Urinary bladder (tissue), 4 donors: ENCODE measurements around the gene CDO1. TPM values are rescaled to one million over a fixed set of nuclear protein-coding genes. Genes with fewer than 3 reads are reported as not detected.
"Not testable (repeated sequence)": the region's sequence is repeated elsewhere in the genome, so short reads cannot be mapped to it uniquely, and the experiment has no call there.

ENCODE experiments used
- DNase-seq: peaks from one replicate; pipeline ENCODE4 v3.0.0-alpha.2; 2015; ENCODE audit errors: extremely low spot score
- H3K27ac ChIP-seq: one replicate; pipeline ENCODE4 v1.5.1; 2013; ENCODE audit warnings: low read depth, mild to moderate bottlenecking, moderate library complexity
- H3K36me3 ChIP-seq: one replicate; pipeline ENCODE4 v1.6.1; 2013; ENCODE audit warnings: mild to moderate bottlenecking, moderate library complexity; ENCODE audit not compliant: insufficient read depth
- H3K4me1 ChIP-seq: one replicate; pipeline ENCODE4 v1.6.1; 2013; ENCODE audit warnings: mild to moderate bottlenecking, moderate library complexity; ENCODE audit not compliant: insufficient read depth
- H3K4me3 ChIP-seq: one replicate; pipeline ENCODE4 v1.5.1; 2013; ENCODE audit warnings: low read depth, low read length
- WGBS: extraction: QIAGEN DNeasy Blood & Tissue Kit; methylation state at CpG from one replicate; pipeline ENCODE4 v1.1.7; 2013; 5-methylcytosine and 5-hydroxymethylcytosine counted together
- polyA plus RNA-seq: library from polyadenylated mRNA; stranded (reverse); fragments of 200-250 nt; gene quantifications from one replicate; pipeline ENCODE4 v1.2.3, GENCODE V29; 2013
- total RNA-seq: library from RNA; depleted of rRNA; stranded (reverse); fragments of >200 nt; gene quantifications from one replicate; pipeline ENCODE4 v1.2.3, GENCODE V29; 2014
- donor health status: healthy with polysubstance abuse.
- donor health status: healthy.

The CDO1 gene
- total and polyA plus RNA-seq, 2 donors = 18.2 to 21.1 TPM

- DNase-seq = no peak
- no peaks in the 10 kb centered on the region for H3K36me3 ChIP-seq
- H3K4me1 ChIP-seq = no peaks in the 10 kb centered on the region
- H3K4me3 ChIP-seq = peak overlapping the region; percentile 45
- 33% methylated on average over 21 of the region's 21 CpGs for WGBS
- no peak overlapping the region for H3K27ac ChIP-seq
These were observed 1.3 kb downstream of the CDO1 start for GRCh38 chr5:115815006-115815692.

GRCh38 chr5:115813719-115814118 is 2.7 kb downstream of the CDO1 start:
- DNase-seq = no peak
- H3K4me1 ChIP-seq = no peaks in the 10 kb centered on the region
- H3K4me3 ChIP-seq = no peak overlapping the region
- no peak overlapping the region for H3K27ac ChIP-seq
- no peaks in the 10 kb centered on the region for H3K36me3 ChIP-seq
- 88% methylated on average over 5 of the region's 5 CpGs for WGBS

- Histone ChIP-seq H3K36me3 (no peaks in the 10 kb centered on the region), H3K4me1 (no peaks in the 10 kb centered on the region), H3K4me3 (no peak overlapping the region), H3K27ac (no peak overlapping the region)
- WGBS = 55% methylated on average over 1 of the region's 1 CpG
- DNase-seq = no peak
These were observed 4.1 kb downstream of the CDO1 start for GRCh38 chr5:115812372-115812771.

- no peak for DNase-seq
- no peak overlapping the region for H3K27ac ChIP-seq
- H3K36me3 ChIP-seq = no peaks in the 10 kb centered on the region
- H3K4me3 ChIP-seq = no peak overlapping the region
- no peaks in the 10 kb centered on the region for H3K4me1 ChIP-seq
These were observed 5.1 kb downstream of the CDO1 start for GRCh38 chr5:115811406-115811805.

- Histone ChIP-seq H3K4me3 (no peak overlapping the region), H3K4me1 (no peaks in the 10 kb centered on the region), H3K36me3 (no peaks in the 10 kb centered on the region), H3K27ac (no peak overlapping the region)
- DNase-seq = no peak
These were observed 5.7 kb downstream of the CDO1 start for GRCh38 chr5:115810761-115811160.

- H3K4me1 ChIP-seq = no peaks in the 10 kb centered on the region
- H3K27ac ChIP-seq = no peak overlapping the region
- 84% methylated on average over 2 of the region's 2 CpGs for whole genome bisulfite sequencing
These were observed 6.5 kb downstream of the CDO1 start for GRCh38 chr5:115809946-115810345.

GRCh38 chr5:115808066-115808465 is 8.4 kb downstream of the CDO1 start:
- not testable (repeated sequence) for H3K27ac ChIP-seq, H3K4me3 ChIP-seq, H3K4me1 ChIP-seq, DNase-seq, H3K36me3 ChIP-seq
- WGBS = 96% methylated on average over 2 of the region's 2 CpGs

More at GRCh38 chr5:115809946-115810345, 6.5 kb downstream of the CDO1 start:
- Histone ChIP-seq H3K4me3 (no peak overlapping the region), H3K36me3 (no peaks in the 10 kb centered on the region)
- no peak for DNase-seq

- 92% methylated on average over 2 of the region's 2 CpGs for WGBS
- H3K27ac ChIP-seq = no peak overlapping the region
- no peaks in the 10 kb centered on the region for H3K4me1 ChIP-seq
- H3K36me3 ChIP-seq = no peaks in the 10 kb centered on the region
- no peak overlapping the region for H3K4me3 ChIP-seq
- DNase-seq = no peak
These were observed 8.8 kb downstream of the CDO1 start for GRCh38 chr5:115807654-115808052.

- Histone ChIP-seq H3K36me3 (no peaks in the 10 kb centered on the region), H3K4me1 (no peaks in the 10 kb centered on the region), H3K27ac (no peak overlapping the region), H3K4me3 (no peak overlapping the region)
- DNase-seq = no peak
- 75% methylated on average over 2 of the region's 2 CpGs for WGBS
These were observed 9.3 kb downstream of the CDO1 start for GRCh38 chr5:115806986-115807653.

GRCh38 chr5:115801984-115802383 is 14.5 kb downstream of the CDO1 start:
- Histone ChIP-seq H3K27ac (no peak overlapping the region), H3K4me1 (no peaks in the 10 kb centered on the region), H3K36me3 (no peaks in the 10 kb centered on the region), H3K4me3 (no peak overlapping the region)
- DNase-seq = no peak
- 61% methylated on average over 1 of the region's 1 CpG for WGBS

GRCh38 chr5:115801152-115801551 is 15.3 kb downstream of the CDO1 start:
- Histone ChIP-seq H3K4me1 (no peaks in the 10 kb centered on the region), H3K4me3 (no peak overlapping the region), H3K36me3 (no peaks in the 10 kb centered on the region), H3K27ac (no peak overlapping the region)
- DNase-seq = no peak
- WGBS = 96% methylated on average over 2 of the region's 2 CpGs

GRCh38 chr5:115800108-115800507 is 16.4 kb downstream of the CDO1 start:
- no peaks in the 10 kb centered on the region for H3K4me1 ChIP-seq
- WGBS = 80% methylated on average over 2 of the region's 2 CpGs
- H3K36me3 ChIP-seq = no peaks in the 10 kb centered on the region
- no peak for DNase-seq
- H3K27ac ChIP-seq = no peak overlapping the region
- no peak overlapping the region for H3K4me3 ChIP-seq

GRCh38 chr5:115798252-115798651 is 18.2 kb downstream of the CDO1 start:
- WGBS = 68% methylated on average over 2 of the region's 2 CpGs
- no peak overlapping the region for H3K4me3 ChIP-seq
- no peak overlapping the region for H3K27ac ChIP-seq
- DNase-seq = no peak
- no peaks in the 10 kb centered on the region for H3K36me3 ChIP-seq
- H3K4me1 ChIP-seq = no peaks in the 10 kb centered on the region

- 93% methylated on average over 3 of the region's 3 CpGs for WGBS
- no peak for DNase-seq
These were observed 19.8 kb downstream of the CDO1 start for GRCh38 chr5:115796656-115797055.

More at GRCh38 chr5:115796656-115797055, 19.8 kb downstream of the CDO1 start:
- H3K36me3 ChIP-seq = no peaks in the 10 kb centered on the region
- H3K27ac ChIP-seq = no peak overlapping the region
- H3K4me1 ChIP-seq = no peaks in the 10 kb centered on the region
- H3K4me3 ChIP-seq = no peak overlapping the region
